DMS 273 (cell line): Measurements from ENCODE around the gene CSPG5.

Experiments
- DNase-seq: peaks from one replicate; lab custom pipeline; 2025; ENCODE audit not compliant: unreplicated experiment; lab: John Stamatoyannopoulos, UW

CSPG5 gene

DNA sequence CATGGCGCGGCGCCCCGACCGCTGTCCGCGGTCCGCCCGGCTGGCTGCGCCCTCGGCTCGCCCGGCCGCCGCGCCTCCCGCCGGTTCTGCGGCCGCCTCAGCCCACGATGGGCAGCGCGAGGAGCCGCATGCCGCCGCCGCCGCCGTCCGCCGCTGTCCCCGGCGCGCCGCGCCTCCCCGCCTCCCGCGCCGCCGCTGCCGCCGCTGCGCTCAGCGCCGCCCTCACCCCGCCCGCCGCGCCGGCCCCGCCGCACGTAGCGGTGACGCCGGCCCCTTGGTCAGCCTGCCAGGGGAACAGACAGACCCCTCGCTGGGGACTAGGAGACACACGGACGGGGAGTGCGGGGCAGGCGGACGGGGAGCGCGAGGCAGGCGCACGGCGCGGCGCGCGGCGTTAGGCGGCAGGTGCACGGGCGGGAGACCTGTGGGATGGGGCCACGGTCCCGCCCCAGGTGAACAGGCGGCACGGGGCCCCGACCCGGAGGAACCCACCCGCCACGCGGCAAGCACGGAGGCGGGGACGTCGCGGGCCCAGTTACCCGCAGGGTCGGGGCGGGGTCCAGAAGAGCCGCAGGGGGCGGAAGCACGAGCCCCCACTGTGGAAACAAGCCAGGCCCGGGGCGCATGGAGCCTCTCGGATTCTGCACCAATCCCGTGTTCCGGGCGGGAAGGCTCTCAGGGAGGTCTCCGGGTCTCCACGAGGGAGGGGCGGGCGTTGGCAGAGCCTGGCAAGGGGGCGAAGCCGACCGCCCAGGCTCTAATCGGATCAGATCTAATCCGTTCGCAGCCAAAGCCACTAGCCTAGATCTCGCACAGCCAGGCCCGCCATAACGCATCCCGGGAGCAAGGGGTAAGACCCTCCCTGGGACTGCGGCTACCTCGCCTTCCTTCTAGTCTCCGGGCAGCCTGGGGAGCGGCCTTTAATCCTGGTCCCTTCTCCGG is at the start of gene CSPG5:
Gene CSPG5 (minus strand): TSS at position 175 of the 942 bp plus-strand sequence. CDS start 172 bp downstream, at position 3.
- DNase-seq = peak; percentile 57

GRCh38 chr3:47628426-47628825 is 49.8 kb upstream of the CSPG5 start:
- no peak for DNase-seq

- DNase-seq = no peak
These were observed 44.2 kb upstream of the CSPG5 start for GRCh38 chr3:47622671-47623461.

- DNase-seq = no peak
These were observed 38.7 kb upstream of the CSPG5 start for GRCh38 chr3:47617086-47618010.

GRCh38 chr3:47614788-47615187 is 36.1 kb upstream of the CSPG5 start:
- DNase-seq = no peak

GRCh38 chr3:47613722-47614121 is 35.1 kb upstream of the CSPG5 start:
- no peak for DNase-seq

GRCh38 chr3:47612879-47613278 is 34.2 kb upstream of the CSPG5 start:
- DNase-seq = no peak

- DNase-seq = no peak
These were observed 33.5 kb upstream of the CSPG5 start for GRCh38 chr3:47612178-47612577.

DNA sequence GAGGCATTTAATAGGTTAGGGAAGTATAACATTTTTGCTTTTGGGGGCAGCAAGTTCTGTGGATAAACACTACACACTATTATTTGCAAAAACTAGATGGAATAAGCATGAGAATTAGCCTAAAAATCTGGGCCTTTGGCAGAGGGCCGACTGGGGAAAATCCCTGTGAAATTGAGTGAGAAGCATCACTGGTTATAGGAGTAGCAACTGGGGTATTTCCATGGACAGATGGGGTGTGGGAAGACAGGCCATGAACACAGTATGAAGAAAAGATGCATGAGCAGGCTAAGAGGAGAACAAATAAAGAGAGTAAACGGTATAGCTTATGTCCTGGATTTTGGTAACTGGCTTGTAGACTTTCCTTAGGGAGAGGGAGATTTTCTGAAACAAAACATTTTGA is 32.9 kb upstream of the CSPG5 start:
- no peak for DNase-seq

DNA sequence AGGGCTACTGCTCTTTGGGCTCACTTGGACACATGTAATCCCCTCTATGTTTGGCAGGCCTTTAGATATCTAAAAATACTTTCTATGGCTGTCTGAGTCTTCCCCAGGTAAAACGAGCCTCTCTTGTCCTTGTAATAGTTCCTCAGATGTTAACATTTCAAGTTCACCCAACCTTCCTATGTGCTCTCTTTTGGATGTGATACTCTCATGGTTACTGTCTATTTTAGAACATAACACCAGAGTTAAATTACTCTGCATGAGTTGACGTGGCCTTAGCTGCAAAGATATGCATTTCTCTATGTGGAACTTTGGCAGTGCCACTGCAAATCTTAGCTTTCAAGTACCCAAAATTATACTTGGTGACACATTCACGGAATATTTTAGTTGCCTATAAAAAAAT is 31.9 kb upstream of the CSPG5 start:
- DNase-seq = no peak

DNA sequence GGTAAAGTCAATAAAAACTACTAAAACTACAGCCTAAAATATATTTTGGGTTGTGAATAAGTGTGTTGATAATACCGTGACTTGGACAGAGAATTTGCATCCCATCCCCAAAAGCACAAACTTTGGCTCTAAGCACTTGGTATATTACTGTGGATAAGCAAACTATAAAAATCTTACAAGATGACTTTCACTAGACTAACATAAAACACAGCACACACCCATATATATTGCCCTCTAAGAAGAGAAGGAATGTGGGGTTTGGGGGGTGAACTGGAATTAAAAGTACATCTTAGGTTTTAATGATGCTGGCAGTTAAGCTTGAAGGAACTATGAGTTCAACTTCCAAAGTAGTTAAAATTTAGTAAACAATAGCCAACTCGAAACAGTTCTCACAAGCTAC is 28.7 kb upstream of the CSPG5 start:
- no peak for DNase-seq

DNA sequence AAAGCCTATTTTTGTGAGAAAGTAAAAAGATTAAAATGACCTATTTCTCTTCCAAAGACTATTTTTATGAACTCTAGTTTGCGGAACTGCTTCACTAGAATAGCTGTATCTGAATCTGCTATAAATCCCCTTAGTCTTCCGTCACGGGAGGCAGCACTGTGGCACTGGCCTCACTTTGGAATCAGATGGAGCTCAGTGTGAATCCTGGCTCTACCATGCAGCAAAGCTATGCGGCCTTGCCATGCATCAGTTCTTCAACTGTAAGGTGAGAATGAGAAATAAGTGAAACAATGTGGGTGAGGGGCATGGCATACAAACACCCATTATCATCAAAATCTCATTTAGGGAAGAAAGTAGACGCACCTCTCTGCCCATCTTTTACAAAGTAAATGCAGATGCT is 27.5 kb upstream of the CSPG5 start:
- DNase-seq = no peak

GRCh38 chr3:47605652-47606051 is 27.0 kb upstream of the CSPG5 start:
- DNase-seq = no peak

DNA sequence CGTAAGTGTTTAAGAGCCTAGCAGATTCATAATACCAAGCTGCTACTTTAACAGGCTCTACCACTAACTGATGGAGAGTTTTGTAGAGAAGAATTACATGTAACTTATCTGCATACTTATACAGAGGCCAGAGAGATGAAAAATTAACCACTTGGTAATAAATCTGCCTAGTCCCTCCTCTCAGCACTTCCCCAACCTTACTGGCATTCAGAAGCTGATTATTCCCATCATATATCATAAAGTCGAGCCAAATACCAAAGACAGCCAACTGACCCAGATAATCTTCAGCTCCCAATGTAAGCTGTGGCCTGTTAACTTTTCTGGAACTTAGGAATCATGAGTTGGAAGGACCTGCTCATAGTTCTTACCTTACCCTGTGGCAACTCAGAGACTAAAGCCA is 25.5 kb upstream of the CSPG5 start:
- DNase-seq = no peak

DNA sequence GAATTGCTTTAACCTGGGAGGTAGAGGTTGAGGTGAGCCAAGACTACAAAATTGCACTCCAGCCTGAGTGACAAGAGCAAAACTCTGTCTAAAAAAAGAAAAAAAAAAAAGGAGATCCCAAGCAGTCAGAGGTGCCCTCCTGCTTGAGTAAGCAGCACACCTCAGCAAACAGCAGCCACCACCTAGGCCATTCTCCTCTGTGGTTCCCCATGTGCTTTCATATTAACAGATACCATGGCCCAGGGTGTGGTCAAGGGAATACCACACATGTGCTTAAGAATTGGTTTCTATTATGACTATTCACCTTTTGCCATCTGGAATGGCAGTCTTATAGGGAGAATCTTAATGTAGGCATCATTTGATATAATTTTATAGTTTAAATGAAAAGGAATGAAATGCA is 24.7 kb upstream of the CSPG5 start:
- DNase-seq = no peak

GRCh38 chr3:47601281-47601680 is 22.6 kb upstream of the CSPG5 start:
- no peak for DNase-seq

- no peak for DNase-seq
These were observed 16.1 kb upstream of the CSPG5 start for GRCh38 chr3:47594792-47595191.

GRCh38 chr3:47592066-47592795 is 13.6 kb upstream of the CSPG5 start:
- DNase-seq = no peak

DNA sequence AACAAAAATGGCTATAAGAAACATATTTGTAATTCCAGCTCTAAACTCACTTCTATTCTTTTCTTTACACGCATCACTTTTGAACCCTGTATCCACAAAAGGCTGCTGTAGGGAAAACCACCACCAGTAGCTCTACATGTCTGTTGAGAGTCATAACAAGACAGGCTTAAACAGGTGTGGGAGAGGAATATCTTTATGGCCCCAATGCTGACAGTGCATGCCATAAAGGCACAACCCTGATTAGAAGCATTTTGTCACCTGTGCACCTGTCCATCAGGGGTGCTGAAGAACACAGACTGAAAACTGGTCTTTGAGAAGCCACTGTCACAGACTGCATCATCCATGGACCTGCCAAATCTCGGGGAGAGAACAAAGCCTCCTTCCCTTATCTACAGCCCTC is 11.6 kb upstream of the CSPG5 start:
- DNase-seq = no peak

- no peak for DNase-seq
These were observed 9.9 kb upstream of the CSPG5 start for GRCh38 chr3:47588587-47588986.
